G401 (cell line): ENCODE results near the gene ZBTB16. TPM values are rescaled to one million over a fixed set of nuclear protein-coding genes. Genes with fewer than 3 reads are reported as not detected.

Experiments
- DNase-seq: peaks from one replicate; pipeline ENCODE4 v3.0.0-alpha.2; 2015; ENCODE audit warnings: low spot score
- in situ Hi-C: cut with HindIII; loops from 2 replicates; pipeline ENCODE4 v1.10.0; 2016; ENCODE audit warnings: low sequenced_read_pairs, mixed read lengths
- total RNA-seq: library from RNA; depleted of rRNA; stranded (reverse); fragments of >200 nt; shearing (Covaris generic); gene quantifications from 2 replicates; pipeline ENCODE4 v1.2.3, GENCODE V29; 2014

The ZBTB16 gene
- total RNA-seq, 1 experiment from 2014 or later: not detected

DNA sequence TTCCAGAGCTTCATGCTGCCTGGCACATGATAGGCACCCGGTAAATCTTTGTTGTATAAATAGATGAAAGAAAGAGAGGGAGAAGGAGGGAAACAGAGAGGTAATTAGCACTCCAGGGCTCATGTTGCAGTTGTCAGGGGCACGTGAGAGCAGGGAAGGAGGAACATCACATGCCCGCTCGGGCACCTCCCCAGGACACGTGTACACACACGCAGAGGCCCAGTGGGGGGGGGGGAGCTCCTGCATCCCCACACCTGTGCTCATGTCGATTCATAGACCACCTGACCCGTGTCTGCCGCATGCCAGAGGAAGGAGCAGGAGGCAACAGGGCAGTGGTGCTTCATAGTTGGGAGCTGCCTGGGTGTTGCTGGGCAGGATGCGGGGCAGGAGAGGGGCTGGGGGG, 199.6 kb downstream of the ZBTB16 start:
- no peak for DNase-seq
- in situ Hi-C loops: no loop called here

DNA sequence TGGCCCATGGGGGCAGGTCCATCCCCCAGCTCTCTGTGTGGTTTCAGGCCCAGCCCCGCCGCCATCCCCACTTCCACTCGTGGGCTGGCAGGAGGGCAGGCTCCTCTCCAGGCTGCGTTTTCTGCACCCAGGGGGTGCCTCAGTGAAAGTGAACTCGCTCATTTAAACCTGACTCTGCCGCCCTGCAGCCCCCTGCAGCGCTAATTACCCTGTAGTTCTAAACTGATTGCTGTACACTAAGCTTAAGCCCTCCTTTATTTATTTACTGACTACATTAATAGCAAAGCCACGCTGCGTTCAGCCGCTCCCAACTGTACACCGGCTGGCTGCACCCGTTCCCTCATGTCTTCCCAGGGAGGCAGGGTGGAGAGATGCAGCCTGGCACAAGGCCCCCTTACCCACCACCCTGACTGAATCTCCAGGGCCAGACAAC, 200.1 kb downstream of the ZBTB16 start:
- DNase-seq: no peak
- in situ Hi-C loops: no loop called here

DNA sequence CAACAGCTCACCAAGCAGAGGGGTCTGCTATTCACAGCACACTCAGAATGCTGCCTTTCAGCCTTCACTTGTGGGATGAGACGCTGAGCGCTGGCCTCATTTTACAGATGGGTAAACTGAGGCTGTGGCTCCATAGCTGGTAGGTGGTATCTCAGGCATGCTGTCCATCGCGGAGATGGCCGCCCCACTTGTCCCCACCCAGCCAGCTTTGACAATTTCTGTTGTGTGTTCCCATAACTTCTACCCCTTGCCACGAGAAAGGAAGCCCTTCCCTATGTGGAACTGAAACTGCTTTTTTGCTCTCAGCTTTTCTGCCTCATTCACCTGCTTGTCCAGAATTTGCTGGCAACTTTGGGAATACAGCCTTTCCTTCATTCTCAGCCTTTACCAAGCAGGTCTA, 200.6 kb downstream of the ZBTB16 start:
- in situ Hi-C loops: no loop called here
- no peak for DNase-seq

DNA sequence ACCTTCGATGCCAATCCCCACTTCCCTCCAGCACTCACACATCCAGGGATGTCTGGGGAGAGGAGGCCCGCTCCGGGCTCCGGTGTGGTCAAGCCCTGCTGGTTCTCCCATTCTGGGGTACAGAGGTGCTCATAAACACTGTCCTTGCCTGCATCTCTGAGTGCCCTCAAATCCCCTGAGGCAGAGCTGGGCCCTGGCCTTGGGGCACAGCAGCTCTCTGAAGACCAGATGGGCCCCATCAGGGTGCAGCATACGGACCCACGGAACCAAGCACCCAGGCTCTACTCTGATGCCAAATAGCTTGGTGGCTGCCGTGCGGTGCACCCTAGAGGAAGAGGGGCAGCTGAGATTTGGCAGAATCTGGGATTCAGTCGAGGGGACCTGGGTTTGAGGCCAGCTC, 201.0 kb downstream of the ZBTB16 start:
- peak; percentile 49 for DNase-seq
- in situ Hi-C loops: no loop called here

DNA sequence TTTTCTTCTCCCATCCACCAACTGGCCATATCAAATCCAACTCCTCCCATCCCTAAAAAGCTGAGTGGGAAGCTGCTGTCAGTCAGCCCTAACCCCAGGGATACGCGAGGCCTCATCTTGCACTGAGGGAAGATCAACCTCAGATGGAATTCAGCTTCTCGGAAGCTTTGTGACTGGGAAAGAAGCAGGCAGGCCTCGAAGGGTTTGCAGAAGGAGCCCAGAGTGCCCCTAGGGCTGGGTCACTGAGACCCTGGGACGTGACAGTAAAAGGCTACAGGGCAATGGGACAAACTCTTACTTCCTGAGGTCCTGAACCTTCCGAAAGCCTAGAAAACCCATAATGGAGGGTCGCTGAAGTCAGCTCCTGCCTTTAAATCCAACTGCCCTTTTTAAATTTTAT, 202.3 kb downstream of the ZBTB16 start:
- no peak for DNase-seq
- in situ Hi-C loops: no loop called here

DNA sequence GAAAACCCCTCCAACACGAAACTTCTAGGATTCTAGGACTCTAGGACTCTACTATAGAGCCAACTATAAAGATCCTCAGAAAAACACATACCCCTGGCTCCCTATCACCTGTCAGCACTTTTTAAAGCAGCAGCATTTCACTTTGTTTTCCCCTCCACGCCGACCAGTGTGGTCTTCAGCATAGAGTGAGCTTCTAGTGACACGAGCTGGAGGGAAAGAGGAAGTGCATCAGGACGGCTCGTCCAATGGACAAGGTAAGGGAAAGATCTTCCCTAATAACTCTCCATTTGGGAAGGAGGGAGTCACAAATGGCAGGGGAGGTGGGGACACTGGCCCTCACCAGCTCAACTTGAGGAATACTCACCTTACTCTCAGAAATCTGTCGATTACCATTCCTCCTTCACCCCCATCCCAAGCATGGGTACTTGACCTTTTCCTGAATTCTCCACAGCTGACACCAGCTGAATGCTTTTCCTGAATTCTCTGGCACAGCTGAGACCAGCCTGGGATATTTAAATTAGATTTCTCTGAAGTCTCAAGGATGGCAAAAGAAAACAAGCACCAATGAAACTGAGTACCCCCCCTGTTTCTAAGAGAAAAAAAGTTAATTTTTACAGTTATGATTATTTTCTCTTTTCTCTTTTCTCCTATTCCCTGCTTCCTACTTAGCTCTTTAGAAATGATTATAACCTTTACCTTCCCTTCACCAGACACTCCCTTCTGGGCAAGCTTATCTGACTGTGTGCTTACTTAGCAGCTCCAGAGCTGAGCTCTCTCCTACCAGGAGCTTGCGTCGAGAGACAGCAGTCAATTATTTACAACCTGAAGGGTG, 203.4 kb downstream of the ZBTB16 start:
- peak; percentile 80 for DNase-seq
- in situ Hi-C loops: no loop called here

DNA sequence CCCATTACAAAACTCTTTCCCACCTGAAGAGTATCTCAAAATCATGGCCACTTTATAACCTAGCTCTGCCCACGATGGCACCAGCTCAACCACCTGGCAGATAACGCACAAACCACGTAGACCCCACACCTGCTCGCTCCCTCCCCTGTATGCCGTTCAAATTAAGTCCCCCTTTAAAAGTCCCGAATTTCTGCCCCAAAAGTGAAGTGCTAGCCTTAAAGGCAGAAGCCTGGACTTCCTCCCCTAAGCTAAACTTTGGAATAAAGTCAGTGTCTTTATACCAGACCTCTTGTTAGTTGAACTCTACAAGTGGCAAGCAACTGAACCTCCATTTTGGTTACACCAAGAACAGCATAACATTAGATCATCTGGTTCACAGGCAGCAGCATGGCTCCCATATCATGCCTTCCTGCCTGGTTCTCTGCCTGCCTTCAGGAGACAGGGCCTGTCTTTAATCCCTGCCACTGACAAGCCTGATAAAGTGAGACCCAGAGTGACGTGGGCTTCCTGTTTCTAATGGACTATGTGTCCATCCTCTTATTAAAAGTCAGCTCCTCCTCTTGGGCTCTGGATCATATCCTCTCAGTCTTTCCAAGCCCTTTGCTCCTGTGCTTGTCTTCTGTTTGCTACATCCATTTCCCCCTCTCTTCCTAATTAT, 204.1 kb downstream of the ZBTB16 start:
- DNase-seq: no peak
- in situ Hi-C loops: no loop called here

DNA sequence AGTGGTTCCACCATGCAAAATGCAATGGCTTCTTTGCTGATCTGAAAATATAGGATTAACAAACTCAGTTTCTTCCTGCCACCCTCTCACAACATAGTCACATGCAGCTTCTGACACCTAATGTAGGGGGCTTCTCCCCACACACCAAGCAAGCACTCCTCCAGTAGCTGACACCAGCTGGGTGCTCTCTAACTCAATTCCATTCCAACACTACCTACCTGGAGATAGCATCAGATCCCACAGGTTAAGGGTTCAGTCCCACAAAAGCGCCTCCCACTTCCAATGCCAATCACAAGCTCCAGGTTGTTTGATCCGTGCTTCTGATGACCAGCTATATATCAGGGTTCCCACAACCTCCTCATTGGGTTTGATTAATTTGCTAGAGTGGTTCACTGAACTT, 204.9 kb downstream of the ZBTB16 start:
- in situ Hi-C loops: no loop called here
- DNase-seq: no peak

DNA sequence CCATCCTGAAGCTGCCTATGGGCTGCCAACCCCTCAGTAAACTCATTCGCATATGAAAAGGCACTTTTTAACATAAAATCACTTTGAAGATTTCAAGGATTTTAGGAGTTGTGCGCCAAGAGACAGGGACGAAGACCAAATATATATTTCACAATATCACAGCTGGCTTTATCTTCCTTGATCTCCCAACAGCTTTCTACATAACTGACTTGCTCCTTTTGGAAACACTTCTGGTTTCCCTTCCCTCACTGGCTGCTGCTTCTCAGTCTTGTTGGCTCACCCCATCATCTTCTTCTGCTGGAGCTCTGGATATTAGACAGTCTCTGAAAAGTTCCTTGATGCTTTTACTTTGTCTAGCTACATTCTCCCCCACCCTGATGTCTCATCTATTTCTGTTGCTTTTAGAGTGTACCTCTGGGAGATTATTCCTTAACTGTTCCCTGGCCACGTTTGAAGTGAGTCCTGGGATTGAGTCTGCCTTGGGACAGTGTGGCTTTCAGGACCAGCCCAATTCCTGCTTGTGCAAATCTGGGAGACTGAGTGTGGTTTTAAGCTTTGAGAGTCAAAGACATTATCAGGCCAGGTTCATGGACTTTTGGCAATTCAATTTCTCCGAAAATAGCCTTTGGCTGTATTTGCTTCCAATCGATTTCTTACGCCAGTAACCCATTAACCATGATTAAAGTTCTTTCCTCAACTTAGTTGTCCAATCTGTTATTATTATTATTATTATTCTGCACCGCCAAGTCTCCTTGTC, 205.8 kb downstream of the ZBTB16 start:
- DNase-seq: no peak
- in situ Hi-C loops: no loop called here

DNA sequence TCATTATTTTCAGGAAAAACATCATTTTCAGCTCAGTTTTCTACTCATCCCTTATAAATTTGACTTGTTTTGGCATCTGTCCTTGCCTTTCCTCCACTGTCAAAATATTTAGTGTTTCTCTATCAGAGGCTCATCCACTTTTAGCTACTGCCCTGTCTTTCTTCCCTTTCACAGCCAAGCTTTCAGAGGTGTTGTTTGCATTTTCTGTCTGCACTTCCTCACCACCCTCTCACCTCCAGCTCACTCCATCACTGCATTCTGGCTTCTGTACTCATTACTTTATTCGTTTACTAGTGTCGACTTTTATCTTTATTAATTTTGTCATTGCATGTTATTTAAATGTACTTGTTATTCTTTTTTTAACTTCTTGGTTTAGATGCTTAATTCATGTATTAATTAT, 210.0 kb downstream of the ZBTB16 start:
- DNase-seq: no peak
- in situ Hi-C loops: no loop called here

DNA sequence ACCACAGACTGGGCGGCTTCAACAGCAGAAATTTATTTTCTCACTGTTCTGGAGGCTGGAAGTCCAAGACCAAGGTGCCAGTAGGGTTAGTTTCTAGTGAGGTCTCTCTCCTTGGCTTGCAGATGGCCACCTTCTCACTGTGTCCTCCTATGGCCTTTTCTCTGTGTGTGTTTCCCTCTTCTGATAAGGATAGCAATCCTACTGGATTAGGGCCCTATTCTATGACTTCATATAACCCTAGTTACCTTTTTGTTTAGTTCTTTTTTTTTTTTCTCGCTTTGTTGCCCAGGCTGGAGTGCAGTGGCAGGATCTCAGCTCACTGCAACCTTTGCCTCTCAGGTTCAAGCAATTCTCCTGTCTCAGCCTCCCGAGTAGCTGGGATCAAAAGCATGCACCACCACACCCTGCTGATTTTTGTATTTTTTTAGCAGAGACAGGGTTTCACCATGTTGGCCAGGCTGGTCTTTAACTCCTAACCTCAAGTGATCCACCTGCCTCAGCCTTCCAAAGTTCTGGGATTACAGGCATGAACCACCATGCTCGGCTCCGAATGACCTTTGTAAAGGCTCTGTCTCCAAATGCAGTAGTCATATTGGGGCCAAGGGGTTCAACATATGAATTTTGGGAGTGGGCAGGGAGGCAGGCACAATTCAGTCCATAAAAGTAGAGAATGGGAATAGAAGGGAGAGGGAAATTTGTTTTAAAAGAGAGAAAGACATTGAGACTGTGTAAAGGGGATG, 211.2 kb downstream of the ZBTB16 start:
- DNase-seq: no peak
- in situ Hi-C loops: no loop called here

DNA sequence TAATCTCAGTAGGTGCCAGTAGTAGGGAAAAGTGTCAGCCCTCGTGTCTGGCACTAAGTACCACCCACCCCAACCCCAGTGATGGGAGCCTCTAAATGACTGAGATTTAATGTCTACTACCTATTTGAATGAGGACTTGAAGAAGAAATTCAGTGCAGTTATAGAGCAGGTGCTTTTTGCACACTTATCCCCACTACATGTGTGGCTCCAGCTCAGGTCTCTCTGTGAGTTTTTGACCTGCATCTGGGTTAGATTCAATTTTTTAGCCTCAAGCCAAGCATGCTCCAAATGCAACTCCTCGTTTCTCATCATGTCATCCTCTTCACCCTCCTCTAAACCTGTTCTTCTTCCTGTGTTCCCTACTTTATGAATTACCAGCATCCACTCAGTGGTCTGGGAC, 211.8 kb downstream of the ZBTB16 start:
- in situ Hi-C loops: no loop called here
- no peak for DNase-seq

DNA sequence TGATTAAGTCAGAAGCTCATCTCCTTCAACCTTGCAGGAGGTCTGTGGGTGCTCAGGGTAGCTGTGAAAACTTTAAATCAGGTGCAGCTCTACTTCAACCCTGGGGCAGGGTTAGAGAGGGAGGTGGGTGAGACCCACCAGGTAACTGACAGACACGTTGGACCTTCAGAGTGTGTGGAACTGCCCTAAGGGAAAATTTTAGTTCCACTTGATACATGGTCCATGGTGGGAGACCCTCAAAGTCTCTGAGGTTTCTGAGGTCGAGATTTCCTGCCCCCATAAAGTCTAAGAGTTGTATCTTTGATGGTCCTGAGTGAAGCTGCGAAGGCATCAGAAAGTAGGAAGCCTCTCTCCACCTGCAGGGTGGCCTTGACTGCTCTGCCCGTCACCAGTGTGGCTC, 212.8 kb downstream of the ZBTB16 start:
- DNase-seq: no peak
- in situ Hi-C loops: no loop called here

DNA sequence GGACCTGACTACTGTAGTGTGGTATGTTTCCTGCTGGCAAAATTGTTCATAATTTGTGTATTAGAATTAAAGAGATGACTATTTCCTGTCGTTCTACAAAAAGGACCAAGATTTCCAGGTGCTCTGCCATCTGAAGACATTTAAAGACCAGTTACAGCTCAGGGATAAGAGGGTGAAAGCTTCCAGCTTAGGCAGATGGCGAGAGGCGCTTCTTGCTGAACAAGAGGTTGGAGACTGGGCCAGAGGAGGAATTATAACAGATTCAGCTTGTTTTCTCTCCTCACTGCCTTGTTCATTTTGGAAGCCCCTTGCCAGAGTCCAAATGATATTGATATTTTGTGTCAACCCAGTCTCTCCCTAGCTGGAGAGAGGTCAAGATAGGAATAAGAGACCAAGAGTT, 213.6 kb downstream of the ZBTB16 start:
- in situ Hi-C loops: no loop called here
- DNase-seq: peak; percentile 87

DNA sequence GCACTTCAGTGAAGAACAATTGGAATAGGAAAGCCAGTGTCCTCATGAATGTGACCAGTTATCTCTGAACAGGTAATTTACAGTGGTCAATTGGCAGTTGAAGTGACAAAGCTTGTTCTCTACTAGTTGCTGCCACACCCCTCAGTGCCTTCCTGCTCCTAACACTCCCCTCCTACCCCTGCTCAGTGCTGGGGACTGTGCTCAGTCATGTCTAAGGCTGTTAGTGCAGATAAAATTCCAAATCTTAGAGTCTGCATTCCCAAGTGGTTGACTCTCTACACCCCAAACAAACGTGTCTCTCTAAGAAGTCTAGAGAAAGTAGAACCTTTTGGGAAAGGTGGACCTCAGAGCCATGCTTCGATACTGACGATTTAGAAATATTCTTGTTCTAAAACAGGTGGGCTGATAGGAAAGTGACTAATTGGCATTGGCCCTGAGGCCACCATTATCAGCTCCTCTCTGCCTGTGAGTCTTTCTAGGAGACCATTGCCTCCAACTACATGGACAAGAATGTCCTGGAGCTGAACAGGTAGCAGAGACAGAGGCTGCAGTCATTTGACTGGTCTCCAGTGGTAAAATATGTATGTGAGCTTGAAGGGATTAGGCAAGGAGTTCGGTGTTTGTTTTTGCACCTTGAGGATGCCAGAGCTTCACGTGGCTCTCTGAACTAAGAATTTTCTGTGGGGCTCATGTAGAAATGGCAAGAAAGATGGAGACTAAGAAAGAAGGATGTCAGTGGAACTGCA, 214.6 kb downstream of the ZBTB16 start:
- DNase-seq: no peak
- in situ Hi-C loops: no loop called here

DNA sequence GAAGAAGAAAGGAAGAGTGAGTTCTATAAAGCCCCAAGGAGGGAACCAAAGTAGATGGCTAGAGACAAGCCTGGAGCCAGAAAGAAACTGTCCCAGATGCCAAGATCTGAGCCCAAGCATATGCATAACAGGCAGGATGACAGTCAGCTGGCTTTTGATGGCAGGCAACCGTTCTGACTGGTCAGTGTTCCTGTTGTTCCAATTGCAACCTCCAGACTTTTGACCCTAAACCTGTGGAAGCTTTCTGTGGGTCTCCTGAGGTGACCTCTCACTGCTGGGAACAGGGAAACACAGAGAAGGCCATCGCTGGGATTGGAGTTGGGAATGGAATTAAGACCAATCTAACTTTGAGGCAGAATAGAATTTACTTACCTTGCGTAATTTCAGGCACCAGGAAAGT, 215.1 kb downstream of the ZBTB16 start:
- in situ Hi-C loops: no loop called here
- DNase-seq: no peak

DNA sequence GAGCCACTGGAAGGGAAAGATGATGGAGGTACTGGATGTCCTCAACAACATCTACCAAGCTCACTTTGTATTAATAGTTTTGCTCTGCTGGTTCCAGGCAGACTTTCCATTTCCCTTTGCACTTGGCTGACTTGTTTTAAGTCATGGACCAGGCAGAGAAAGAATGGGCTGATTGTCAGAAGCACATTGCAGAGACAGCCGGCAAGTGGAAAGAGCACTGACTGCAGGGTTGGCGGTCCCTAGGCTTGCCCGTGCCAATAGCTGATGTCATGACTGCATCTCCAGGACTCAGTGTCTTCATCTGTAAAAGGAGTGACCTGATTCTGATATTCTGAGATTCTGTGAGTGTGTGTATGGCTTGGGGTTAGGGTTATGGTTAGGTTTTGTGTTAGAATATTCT, 215.8 kb downstream of the ZBTB16 start:
- DNase-seq: peak; percentile 93
- in situ Hi-C loops: no loop called here

DNA sequence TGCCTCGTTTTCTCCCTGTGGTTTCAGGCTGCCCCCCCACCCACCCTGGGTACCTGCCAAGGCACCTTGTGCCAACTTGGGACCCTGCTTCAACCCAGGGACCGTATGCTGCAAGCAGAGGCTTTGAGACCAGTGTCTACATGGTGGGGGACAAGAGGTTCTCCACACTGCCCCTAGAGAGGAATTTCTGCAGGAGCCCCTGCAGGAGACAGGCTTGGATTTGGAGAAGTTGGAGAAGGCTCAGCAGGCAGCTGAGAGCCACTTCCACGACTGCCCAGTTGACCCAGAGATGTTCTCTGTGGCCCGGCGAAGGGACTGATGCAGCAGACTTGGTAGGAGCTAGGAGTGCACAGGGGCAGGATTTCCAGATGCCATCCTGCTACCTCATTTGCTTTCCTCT, 216.6 kb downstream of the ZBTB16 start:
- in situ Hi-C loops: no loop called here
- no peak for DNase-seq
